Vagina (tissue), 2 donors: ENCODE measurements around the gene PLD1.

Experiments used
- CTCF ChIP-seq, 3 experiments: fragments of 450-650 bp in 2 of 3; fragments of 200-600 bp in 1 of 3; sonication (generic) in 1 of 3; IDR thresholded peaks; one replicate each; pipeline ENCODE4 v1.5.1; 2017 to 2019; ENCODE audit warnings: antibody characterized with exemption in 3 of 3, mild to moderate bottlenecking in 2 of 3, moderate library complexity in 2 of 3
- POLR2A ChIP-seq, 2 donors: fragments of 450-650 bp; IDR thresholded peaks; one replicate each; pipeline ENCODE4 v1.6.1; 2017; ENCODE audit warnings: antibody characterized with exemption in 2 of 2, mild to moderate bottlenecking in 2 of 2, moderate library complexity in 2 of 2

DNA sequence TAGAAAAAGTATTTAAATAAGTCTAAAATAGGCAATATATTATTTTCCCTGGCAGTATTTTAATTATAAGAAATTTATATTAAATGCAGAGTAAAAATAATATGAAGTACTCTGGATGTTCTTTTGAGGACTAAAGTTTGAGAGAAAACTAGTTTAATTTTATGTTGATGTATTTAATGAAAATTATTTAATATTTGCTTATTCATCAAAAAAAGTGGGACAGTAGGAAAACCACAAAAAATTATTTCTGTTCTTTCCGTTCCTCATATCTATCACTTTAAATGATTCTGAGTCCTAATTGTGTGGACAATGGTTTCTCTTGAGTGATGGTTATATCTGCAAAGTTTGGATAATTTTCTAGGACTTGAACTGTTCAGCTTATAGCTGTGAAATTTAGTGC is 202.8 kb downstream of the PLD1 start:
- TF ChIP-seq POLR2A (IDR thresholded peaks at IDR 0.05) (no peak), CTCF (IDR thresholded peaks at IDR 0.05) (no peak)
